ENCODE data around the gene SCTR. TPM values are rescaled to one million over a fixed set of nuclear protein-coding genes. Genes with fewer than 3 reads are reported as not detected.

SCTR gene
- total and polyA plus RNA-seq, 12 donors = 0.33 to 8.3 (median 0.46) TPM; not detected in 5

DNA sequence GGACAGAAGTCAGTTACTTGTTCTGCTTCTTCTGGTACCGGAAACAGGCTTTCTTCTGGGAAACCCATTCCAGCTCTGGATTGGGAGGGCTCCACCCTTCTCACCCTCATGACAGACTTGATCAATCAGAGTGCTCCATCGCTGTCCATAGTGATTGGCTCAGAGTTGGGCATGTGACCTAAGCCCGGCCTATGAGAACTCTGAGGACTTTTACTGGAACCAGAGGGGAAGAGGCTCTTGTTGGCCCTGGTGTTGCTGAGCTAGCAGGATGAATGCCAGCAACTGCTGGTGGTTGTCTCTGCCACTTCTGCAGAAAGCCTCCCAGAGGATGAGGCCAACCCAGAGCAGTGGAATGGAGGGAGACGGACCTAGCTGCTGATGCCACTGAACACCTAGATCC lies 59.3 kb downstream of the SCTR start:
- Histone ChIP-seq H3K4me3 (no peak overlapping the region), H3K36me3 (replicated peaks in 1 of 2) (no peaks in the 10 kb centered on the region), H3K27ac (no peak overlapping the region), H3K9me3 (replicated peaks in 1 of 3) (no peaks in the 10 kb centered on the region), H3K27me3 (no peaks in the 10 kb centered on the region), H3K4me1 (replicated peaks in 1 of 2) (peaks cover 0 to 7% of the 10 kb centered on the region in 2 donors)
- TF ChIP-seq POLR2A (IDR thresholded peaks at IDR 0.05) = no peak
- TF ChIP-seq, protein P1, sequence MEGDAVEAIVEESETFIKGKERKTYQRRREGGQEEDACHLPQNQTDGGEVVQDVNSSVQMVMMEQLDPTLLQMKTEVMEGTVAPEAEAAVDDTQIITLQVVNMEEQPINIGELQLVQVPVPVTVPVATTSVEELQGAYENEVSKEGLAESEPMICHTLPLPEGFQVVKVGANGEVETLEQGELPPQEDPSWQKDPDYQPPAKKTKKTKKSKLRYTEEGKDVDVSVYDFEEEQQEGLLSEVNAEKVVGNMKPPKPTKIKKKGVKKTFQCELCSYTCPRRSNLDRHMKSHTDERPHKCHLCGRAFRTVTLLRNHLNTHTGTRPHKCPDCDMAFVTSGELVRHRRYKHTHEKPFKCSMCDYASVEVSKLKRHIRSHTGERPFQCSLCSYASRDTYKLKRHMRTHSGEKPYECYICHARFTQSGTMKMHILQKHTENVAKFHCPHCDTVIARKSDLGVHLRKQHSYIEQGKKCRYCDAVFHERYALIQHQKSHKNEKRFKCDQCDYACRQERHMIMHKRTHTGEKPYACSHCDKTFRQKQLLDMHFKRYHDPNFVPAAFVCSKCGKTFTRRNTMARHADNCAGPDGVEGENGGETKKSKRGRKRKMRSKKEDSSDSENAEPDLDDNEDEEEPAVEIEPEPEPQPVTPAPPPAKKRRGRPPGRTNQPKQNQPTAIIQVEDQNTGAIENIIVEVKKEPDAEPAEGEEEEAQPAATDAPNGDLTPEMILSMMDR (IDR thresholded peaks at IDR 0.05) = no peak
- peak in 4 of 7 donors; percentile 37 to 66 (median 54) for DNase-seq
- intact Hi-C loops (cut with DNase I) = no loop called here
- WGBS, 4 donors = 75 to 95% (median 84%) methylated on average over 2 to 4 of the region's 4 CpGs

DNA sequence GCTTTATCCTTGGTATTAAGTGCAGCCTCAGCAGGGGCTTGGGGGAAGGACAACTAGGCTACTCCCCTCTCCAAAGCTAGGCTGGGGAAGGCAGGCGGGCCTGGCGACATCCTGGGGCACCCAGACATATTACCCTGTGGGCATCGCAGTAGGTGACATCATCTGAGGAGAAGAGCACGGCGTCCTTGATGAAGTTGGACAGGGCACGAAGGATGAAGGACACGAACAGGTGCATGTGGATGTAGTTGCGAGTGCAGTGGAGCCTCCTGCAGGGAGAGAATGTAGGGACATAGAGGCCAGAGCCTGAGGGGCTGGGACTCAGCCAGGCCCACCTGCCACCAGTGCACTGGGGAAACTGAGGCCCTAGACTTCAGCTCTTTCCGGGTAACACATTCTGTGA lies 60.3 kb downstream of the SCTR start:
- Histone ChIP-seq H3K4me3 (no peak overlapping the region), H3K4me1 (replicated peaks in 1 of 2) (peaks cover 0 to 7% of the 10 kb centered on the region in 2 donors), H3K27ac (no peak overlapping the region), H3K9me3 (replicated peaks in 1 of 3) (no peaks in the 10 kb centered on the region), H3K36me3 (replicated peaks in 1 of 2) (no peaks in the 10 kb centered on the region), H3K27me3 (no peaks in the 10 kb centered on the region)
- TF ChIP-seq, protein P1 (IDR thresholded peaks at IDR 0.05) = no peak
- TF ChIP-seq POLR2A (IDR thresholded peaks at IDR 0.05) = no peak
- intact Hi-C loops (cut with DNase I) = no loop called here
- WGBS, 4 donors = 80 to 86% (median 85%) methylated on average over 9 of the region's 9 CpGs
- DNase-seq = no peak

DNA sequence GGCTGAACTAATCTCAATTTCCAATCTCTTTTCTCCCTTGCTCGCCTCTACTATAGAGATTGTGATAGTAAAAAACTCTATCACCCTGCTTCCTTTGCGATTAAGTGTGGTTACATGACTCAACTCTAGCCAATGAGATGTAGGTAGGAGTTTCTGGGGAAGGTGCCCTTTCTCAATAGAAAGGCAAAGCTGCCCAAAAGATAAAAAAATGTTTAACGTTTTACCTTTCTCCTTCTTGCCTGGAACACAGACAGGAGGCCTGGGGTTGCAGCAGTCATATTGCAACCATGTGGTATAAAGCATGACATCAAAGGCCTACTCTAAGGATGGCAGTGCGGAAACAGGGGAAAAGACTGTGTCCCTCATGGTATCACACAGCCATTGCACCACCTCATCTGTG lies 61.1 kb downstream of the SCTR start:
- Histone ChIP-seq H3K4me1 (replicated peaks in 1 of 2) (peaks cover 0 to 4% of the 10 kb centered on the region in 2 donors), H3K27ac (no peak overlapping the region), H3K9me3 (replicated peaks in 1 of 3) (no peaks in the 10 kb centered on the region), H3K36me3 (replicated peaks in 1 of 2) (no peaks in the 10 kb centered on the region), H3K27me3 (no peaks in the 10 kb centered on the region), H3K4me3 (no peak overlapping the region)
- intact Hi-C loops (cut with DNase I) = no loop called here
- 43 to 82% (median 66%) methylated on average over 4 of the region's 4 CpGs for WGBS, 4 donors
- TF ChIP-seq, protein P1 (IDR thresholded peaks at IDR 0.05) = no peak
- no peak for TF ChIP-seq POLR2A (IDR thresholded peaks at IDR 0.05)
- DNase-seq = no peak

GRCh38 chr2:119462574-119462973 lies 61.7 kb downstream of the SCTR start:
- H3K27ac ChIP-seq = no peak overlapping the region
- intact Hi-C loops (cut with DNase I) = no loop called here
- TF ChIP-seq POLR2A (IDR thresholded peaks at IDR 0.05) = no peak
- TF ChIP-seq, protein P1 (IDR thresholded peaks at IDR 0.05) = no peak
- H3K27me3 ChIP-seq = no peaks in the 10 kb centered on the region
- no peaks in the 10 kb centered on the region for H3K36me3 ChIP-seq (replicated peaks in 1 of 2)
- DNase-seq = no peak
- H3K9me3 ChIP-seq (replicated peaks in 1 of 3) = no peaks in the 10 kb centered on the region
- 90 to 97% (median 93%) methylated on average over 2 to 7 of the region's 7 CpGs for WGBS, 4 donors
- no peak overlapping the region for H3K4me3 ChIP-seq
- no peaks in the 10 kb centered on the region for H3K4me1 ChIP-seq (replicated peaks in 1 of 2)

Data from adrenal gland (tissue), 12 donors.